Esophagus squamous epithelium (tissue), 5 donors: ENCODE data around the gene CDKL5. TPM values are rescaled to one million over a fixed set of nuclear protein-coding genes. Genes with fewer than 3 reads are reported as not detected.

Experiments
- DNase-seq: peaks from one replicate; lab custom pipeline; 2025; lab: John Stamatoyannopoulos, UW
- H3K27ac ChIP-seq, 4 donors: fragments of 200-600 bp; sonication (generic); one replicate each; pipeline ENCODE4 v1.5.1; 2016 to 2019; ENCODE audit warnings: mild to moderate bottlenecking in 1 of 4
- H3K27me3 ChIP-seq, 4 donors: fragments of 200-600 bp; sonication (generic); 1 replicate in 3 of 4; 2 replicates in 1 of 4; pipeline versions ENCODE4 v1.5.1 to v1.6.0; 2017 to 2021; ENCODE audit warnings: antibody characterized with exemption in 1 of 4
- H3K36me3 ChIP-seq, 3 donors: fragments of 200-600 bp; sonication (generic); one replicate each; pipeline ENCODE4 v1.5.1; 2016 to 2019
- H3K4me1 ChIP-seq, 3 donors: fragments of 200-600 bp; sonication (generic); one replicate each; pipeline ENCODE4 v1.5.1; 2017 to 2019
- H3K4me3 ChIP-seq, 4 donors: fragments of 200-600 bp; sonication (generic); 1 replicate in 3 of 4; 2 replicates in 1 of 4; pipeline ENCODE4 v1.5.1; 2016 to 2019; ENCODE audit warnings: mild to moderate bottlenecking in 2 of 4, moderate library complexity in 1 of 4
- H3K9me3 ChIP-seq, 3 donors: fragments of 200-600 bp; sonication (generic); one replicate each; pipeline ENCODE4 v1.5.1; 2016 to 2019
- CTCF ChIP-seq, 6 experiments: fragments of 450-650 bp in 4 of 6; fragments of 200-600 bp in 2 of 6; sonication (generic) in 2 of 6; IDR thresholded peaks; one replicate each; pipeline ENCODE4 v1.5.1; 2016 to 2019; ENCODE audit warnings: antibody characterized with exemption in 6 of 6, mild to moderate bottlenecking in 4 of 6, moderate library complexity in 4 of 6
- POLR2A ChIP-seq, 4 donors: fragments of 450-650 bp; IDR thresholded peaks; one replicate each; pipeline ENCODE4 v1.6.1; 2017; ENCODE audit warnings: antibody characterized with exemption in 4 of 4, mild to moderate bottlenecking in 4 of 4, moderate library complexity in 3 of 4
- WGBS, 2 donors: methylation state at CpG; one replicate each; pipeline ENCODE4 v1.1.5; 2018; 5-methylcytosine and 5-hydroxymethylcytosine counted together
- intact Hi-C: fragments of 100-400 bp; cut with DNase I; formaldehyde crosslinking; loops from one replicate; pipeline ENCODE4 v1.15.0; 2022
- total RNA-seq, 4 donors: library from RNA; depleted of rRNA; stranded (reverse); fragments of >200 nt; gene quantifications; one replicate each; pipeline ENCODE4 v1.1.0, GENCODE V29; 2016
- donor health status: DM: yes; HTN: yes; CAD: no.

Gene CDKL5
- total RNA-seq: 10 to 100 TPM in 2 of 4 donors, 1 to 10 TPM in 2; 4.9 to 11.7 (median 7.8) TPM

GRCh38 chrX:18425199-18426003 is at the start of gene CDKL5:
TSS of gene CDKL5 (plus strand) at chrX:18425608. CDS start at chrX:18507097, 81,489 bp downstream.
- no peaks in the 10 kb centered on the region for H3K36me3 ChIP-seq
- peak within 1 kb of the TSS; percentile 83 to 90 (median 88) for H3K27ac ChIP-seq
- H3K4me1 ChIP-seq: peaks cover 0 to 15% (median 0%) of the 10 kb centered on the region in 3 donors
- no peaks in the 10 kb centered on the region for H3K27me3 ChIP-seq
- TF ChIP-seq CTCF (IDR thresholded peaks at IDR 0.05) (no peak), POLR2A (IDR thresholded peaks at IDR 0.05) (peak in 3 of 4 donors; percentile 61 to 72 (median 67))
- DNase-seq: peak; percentile 85
- H3K4me3 ChIP-seq: peak within 1 kb of the TSS; percentile 74 to 83 (median 78)
- WGBS, 2 donors: 40% methylated on average over 3 of the region's 79 CpGs; no CpG with 5 or more reads in 1 of the 2 donors
- intact Hi-C loops: no loop called here
- no peaks in the 10 kb centered on the region for H3K9me3 ChIP-seq

DNA sequence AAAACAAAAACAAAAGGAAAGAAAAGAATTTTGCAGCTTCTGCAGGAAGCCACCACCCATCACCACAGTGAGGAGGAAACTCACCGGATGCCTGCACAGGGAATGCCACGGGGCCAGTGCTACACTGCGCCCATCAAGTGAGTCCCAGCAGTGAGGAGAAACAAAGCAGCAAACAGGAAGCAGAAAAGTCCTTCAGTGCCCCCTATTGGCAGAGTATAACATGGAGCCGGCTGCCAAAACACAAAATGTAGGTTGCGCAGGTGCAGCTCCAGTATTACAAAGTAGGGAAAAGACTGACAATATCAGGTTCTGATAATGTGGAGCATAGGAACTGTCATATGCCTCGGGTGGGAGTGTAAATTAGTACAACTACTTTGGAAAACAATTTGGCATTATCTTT is 47.6 kb upstream of the CDKL5 start:
- 16 to 37% methylated on average over 3 to 6 of the region's 6 CpGs for WGBS, 2 donors
- DNase-seq: no peak
- TF ChIP-seq POLR2A (IDR thresholded peaks at IDR 0.05) (no peak), CTCF (IDR thresholded peaks at IDR 0.05) (peak in 3 of 6 experiments; percentile 19 to 45 (median 31))

GRCh38 chrX:18389966-18390365 is 35.4 kb upstream of the CDKL5 start:
- Histone ChIP-seq H3K4me1 (no peaks in the 10 kb centered on the region), H3K27ac (no peak overlapping the region), H3K9me3 (no peaks in the 10 kb centered on the region), H3K36me3 (no peaks in the 10 kb centered on the region), H3K27me3 (no peaks in the 10 kb centered on the region), H3K4me3 (no peak overlapping the region)
- WGBS, 2 donors: 64 to 73% methylated on average over 3 of the region's 3 CpGs
- TF ChIP-seq POLR2A (IDR thresholded peaks at IDR 0.05) (no peak), CTCF (IDR thresholded peaks at IDR 0.05) (no peak)
- intact Hi-C loops: loop anchor here (5.0 kb wide), 1 partner anchor 942 kb away; no protein-coding TSS in a partner anchor
- DNase-seq: no peak

More for the DNA sequence above, 47.6 kb upstream of the CDKL5 start:
- Histone ChIP-seq H3K9me3 (no peaks in the 10 kb centered on the region), H3K4me1 (no peaks in the 10 kb centered on the region), H3K27ac (no peak overlapping the region), H3K4me3 (no peak overlapping the region), H3K36me3 (no peaks in the 10 kb centered on the region), H3K27me3 (no peaks in the 10 kb centered on the region)
- intact Hi-C loops: no loop called here

GRCh38 chrX:18390941-18391538 is 34.4 kb upstream of the CDKL5 start:
- intact Hi-C loops: loop anchor here (5.0 kb wide), 1 partner anchor 941 kb away; no protein-coding TSS in a partner anchor
- TF ChIP-seq CTCF (IDR thresholded peaks at IDR 0.05): peak; percentile 42 to 85 (median 69)
- no peak for TF ChIP-seq POLR2A (IDR thresholded peaks at IDR 0.05)
- WGBS, 2 donors: 25% methylated on average over 9 of the region's 9 CpGs

DNA sequence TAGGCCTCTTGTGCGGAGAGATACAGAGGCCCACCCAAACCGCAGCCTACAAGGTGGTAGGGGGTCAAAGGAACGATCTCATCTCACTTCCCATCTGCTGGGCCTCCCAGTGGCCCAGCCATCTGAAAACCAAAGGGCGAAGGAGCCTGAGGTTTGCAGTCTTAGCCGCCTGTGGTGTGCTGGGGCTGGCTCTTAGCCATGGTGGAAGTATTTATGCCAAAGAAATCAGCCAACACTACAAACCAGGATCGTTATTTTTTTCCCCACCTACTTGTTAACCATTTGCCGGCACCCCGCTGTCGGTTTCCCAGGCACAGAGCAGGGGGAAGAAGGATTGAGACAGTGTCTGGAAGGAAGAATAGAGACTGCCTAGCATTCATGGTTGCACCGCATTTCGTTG is 30.9 kb upstream of the CDKL5 start:
- DNase-seq: no peak
- TF ChIP-seq POLR2A (IDR thresholded peaks at IDR 0.05) (no peak), CTCF (IDR thresholded peaks at IDR 0.05) (no peak)
- Histone ChIP-seq H3K4me1 (no peaks in the 10 kb centered on the region), H3K9me3 (no peaks in the 10 kb centered on the region), H3K4me3 (no peak overlapping the region), H3K27ac (no peak overlapping the region), H3K27me3 (no peaks in the 10 kb centered on the region), H3K36me3 (no peaks in the 10 kb centered on the region)
- intact Hi-C loops: loop anchor here (5.0 kb wide), 1 partner anchor 938 kb away; no protein-coding TSS in a partner anchor
- WGBS, 2 donors: 64 to 74% methylated on average over 5 to 9 of the region's 11 CpGs

More at GRCh38 chrX:18390941-18391538, 34.4 kb upstream of the CDKL5 start:
- Histone ChIP-seq H3K27me3 (no peaks in the 10 kb centered on the region), H3K9me3 (no peaks in the 10 kb centered on the region), H3K36me3 (no peaks in the 10 kb centered on the region), H3K4me1 (no peaks in the 10 kb centered on the region), H3K27ac (no peak overlapping the region), H3K4me3 (no peak overlapping the region)
- DNase-seq: peak; percentile 2
